Measurements from ENCODE around the gene STAB2. TPM values are rescaled to one million over a fixed set of nuclear protein-coding genes. Genes with fewer than 3 reads are reported as not detected.

The STAB2 gene
- total RNA-seq, 1 experiment from 2014 or later: not detected

GRCh38 chr12:103580026-103580425, 7.0 kb upstream of the STAB2 start:
- intact Hi-C loops (cut with micrococcal nuclease): no loop called here
- Mint-ChIP-seq H3K4me3 (ENCODE audit: unreplicated experiment) (no peak overlapping the region), H3K27ac (ENCODE audit: low read depth, unreplicated experiment) (peak overlapping the region; percentile 20), H3K9me3 (ENCODE audit: unreplicated experiment) (no peaks in the 10 kb centered on the region), H3K36me3 (ENCODE audit: insufficient read depth, unreplicated experiment) (no peaks in the 10 kb centered on the region), H3K27me3 (ENCODE audit: insufficient read depth, unreplicated experiment) (peaks cover 4% of the 10 kb centered on the region), H3K4me1 (ENCODE audit: insufficient read depth, unreplicated experiment) (peaks cover 9% of the 10 kb centered on the region)
- peak; percentile 1 for DNase-seq (ENCODE audit: unreplicated experiment)
- ChIA-PET CTCF (no interaction called here), POLR2A (no interaction called here)
- no peak for TF ChIP-seq CTCF (IDR thresholded peaks at IDR 0.05; ENCODE audit: unreplicated experiment)
- no TSS peak for BruUV-seq (replicated peaks)

GRCh38 chr12:103583008-103583407, 4.1 kb upstream of the STAB2 start:
- Mint-ChIP-seq H3K36me3 (ENCODE audit: insufficient read depth, unreplicated experiment) (no peaks in the 10 kb centered on the region), H3K9me3 (ENCODE audit: unreplicated experiment) (no peaks in the 10 kb centered on the region), H3K4me1 (ENCODE audit: insufficient read depth, unreplicated experiment) (peaks cover 6% of the 10 kb centered on the region), H3K27me3 (ENCODE audit: insufficient read depth, unreplicated experiment) (no peaks in the 10 kb centered on the region), H3K4me3 (ENCODE audit: unreplicated experiment) (no peak overlapping the region), H3K27ac (ENCODE audit: low read depth, unreplicated experiment) (no peak overlapping the region)
- TF ChIP-seq CTCF (IDR thresholded peaks at IDR 0.05; ENCODE audit: unreplicated experiment): no peak
- peak; percentile 12 for DNase-seq (ENCODE audit: unreplicated experiment)
- ChIA-PET CTCF (interaction anchor here (0.5 to 2.3 kb wide), 7 partner anchors 9 to 295 kb away, joined by 3 to 11 read pairs (median 4); no protein-coding TSS in a partner anchor), POLR2A (interaction anchor here (0.5 to 1.1 kb wide), 3 partner anchors 23 to 556 kb away, joined by 3 to 4 read pairs (median 3); partner anchors contain the start of gene NFYB)
- intact Hi-C loops (cut with micrococcal nuclease): no loop called here
- BruUV-seq (replicated peaks): no TSS peak

- Mint-ChIP-seq H3K27ac (ENCODE audit: low read depth, unreplicated experiment) (no peak overlapping the region), H3K9me3 (ENCODE audit: unreplicated experiment) (no peaks in the 10 kb centered on the region), H3K27me3 (ENCODE audit: insufficient read depth, unreplicated experiment) (no peaks in the 10 kb centered on the region), H3K4me3 (ENCODE audit: unreplicated experiment) (no peak overlapping the region), H3K36me3 (ENCODE audit: insufficient read depth, unreplicated experiment) (no peaks in the 10 kb centered on the region), H3K4me1 (ENCODE audit: insufficient read depth, unreplicated experiment) (peaks cover 6% of the 10 kb centered on the region)
- CTCF ChIA-PET: interaction anchor here (0.6 to 2.3 kb wide), 6 partner anchors 11 to 638 kb away, joined by 3 to 10 read pairs (median 6); no protein-coding TSS in a partner anchor
- TF ChIP-seq CTCF (IDR thresholded peaks at IDR 0.05; ENCODE audit: unreplicated experiment): no peak
- peak; percentile 8 for DNase-seq (ENCODE audit: unreplicated experiment)
- no TSS peak for BruUV-seq (replicated peaks)
- intact Hi-C loops (cut with micrococcal nuclease): loop anchor here (2.0 kb wide), 1 partner anchor 47 kb away; no protein-coding TSS in a partner anchor
- POLR2A ChIA-PET: no interaction called here
Measured at GRCh38 chr12:103586132-103586531, 941 bp upstream of the STAB2 start.

- no peak for DNase-seq (ENCODE audit: unreplicated experiment)
- no peak overlapping the region for H3K4me3 Mint-ChIP-seq (ENCODE audit: unreplicated experiment)
- no peak for TF ChIP-seq CTCF (IDR thresholded peaks at IDR 0.05; ENCODE audit: unreplicated experiment)
- intact Hi-C loops (cut with micrococcal nuclease): no loop called here
- H3K4me1 Mint-ChIP-seq (ENCODE audit: insufficient read depth, unreplicated experiment): no peaks in the 10 kb centered on the region
- no peak overlapping the region for H3K27ac Mint-ChIP-seq (ENCODE audit: low read depth, unreplicated experiment)
- H3K27me3 Mint-ChIP-seq (ENCODE audit: insufficient read depth, unreplicated experiment): peaks cover 12% of the 10 kb centered on the region
- no peaks in the 10 kb centered on the region for H3K9me3 Mint-ChIP-seq (ENCODE audit: unreplicated experiment)
- no TSS peak for BruUV-seq (replicated peaks)
- no peaks in the 10 kb centered on the region for H3K36me3 Mint-ChIP-seq (ENCODE audit: insufficient read depth, unreplicated experiment)
- ChIA-PET POLR2A (no interaction called here), CTCF (interaction anchor here (0.6 to 1.4 kb wide), 2 partner anchors 13 to 330 kb away, joined by 3 to 6 read pairs; no protein-coding TSS in a partner anchor)
Measured at GRCh38 chr12:103588680-103589079, 1.6 kb downstream of the STAB2 start.
